HS-5 (cell line): ENCODE measurements around the gene RPS18.
A peak's percentile ranks its signal among the peaks of the same experiment; 100 is the strongest.
"Not testable (repeated sequence)": the region's sequence is repeated elsewhere in the genome, so short reads cannot be mapped to it uniquely, and the experiment has no call there.

ENCODE experiments used
- DNase-seq: peaks from one replicate; pipeline ENCODE4 v3.0.0-alpha.2; 2012; ENCODE audit warnings: low read depth

RPS18 gene

GRCh38 chr6:33272275-33273128 lies 627 bp downstream of the RPS18 start:
- no peak for DNase-seq

- DNase-seq: no peak
These were observed 1.5 kb downstream of the RPS18 start for GRCh38 chr6:33273129-33273923.

GRCh38 chr6:33273924-33274902 lies 2.3 kb downstream of the RPS18 start:
- DNase-seq: no peak

GRCh38 chr6:33275795-33276580 lies 4.1 kb downstream of the RPS18 start:
- DNase-seq: not testable (repeated sequence)

- DNase-seq: no peak
These were observed 4.6 kb downstream of the RPS18 start for GRCh38 chr6:33276581-33276863.

- DNase-seq: no peak
These were observed 5.2 kb downstream of the RPS18 start, which contains the start of gene B3GALT4 for GRCh38 chr6:33276864-33277662. TSS of gene B3GALT4 (plus strand) at chr6:33277123. CDS start at chr6:33277420, 297 bp downstream.

- DNase-seq: no peak
These were observed 6.0 kb downstream of the RPS18 start for GRCh38 chr6:33277663-33278391.

- no peak for DNase-seq
These were observed 6.5 kb downstream of the RPS18 start for GRCh38 chr6:33278392-33278741.

GRCh38 chr6:33278810-33279209 lies 6.9 kb downstream of the RPS18 start:
- DNase-seq: no peak

- DNase-seq: no peak
These were observed 7.4 kb downstream of the RPS18 start for GRCh38 chr6:33279257-33279695.

- no peak for DNase-seq
These were observed 8.2 kb downstream of the RPS18 start for GRCh38 chr6:33279971-33280511.

- DNase-seq: no peak
These were observed 8.7 kb downstream of the RPS18 start for GRCh38 chr6:33280539-33280938.

- not testable (repeated sequence) for DNase-seq
These were observed 13.3 kb downstream of the RPS18 start for GRCh38 chr6:33285214-33285613.

GRCh38 chr6:33286946-33287914 lies 15.4 kb downstream of the RPS18 start:
- no peak for DNase-seq

- no peak for DNase-seq
These were observed 16.5 kb downstream of the RPS18 start for GRCh38 chr6:33288141-33288920.

- DNase-seq: peak; percentile 87
These were observed 17.3 kb downstream of the RPS18 start, which contains the start of the genes PFDN6 and WDR46 for GRCh38 chr6:33288921-33289783. TSS of gene PFDN6 (plus strand) at chr6:33289601. CDS start at chr6:33289857, 256 bp downstream. TSS of gene WDR46 (minus strand) at chr6:33289239. CDS start at chr6:33289170, 69 bp downstream.
